Activated CD4-positive, alpha-beta T cell treated with anti-CD3 and anti-CD28 coated beads, Interleukin-2, amount 50 U/mL, for 4 hours (primary cell): ENCODE results near the gene ZNF550.
A peak's percentile ranks its signal among the peaks of the same experiment; 100 is the strongest.
"Not testable (repeated sequence)": the region's sequence is repeated elsewhere in the genome, so short reads cannot be mapped to it uniquely, and the experiment has no call there.

Experiments used
- DNase-seq, 2 experiments: peaks; one replicate each; pipeline ENCODE4 v3.0.0-alpha.2; 2020

ZNF550 gene

DNA sequence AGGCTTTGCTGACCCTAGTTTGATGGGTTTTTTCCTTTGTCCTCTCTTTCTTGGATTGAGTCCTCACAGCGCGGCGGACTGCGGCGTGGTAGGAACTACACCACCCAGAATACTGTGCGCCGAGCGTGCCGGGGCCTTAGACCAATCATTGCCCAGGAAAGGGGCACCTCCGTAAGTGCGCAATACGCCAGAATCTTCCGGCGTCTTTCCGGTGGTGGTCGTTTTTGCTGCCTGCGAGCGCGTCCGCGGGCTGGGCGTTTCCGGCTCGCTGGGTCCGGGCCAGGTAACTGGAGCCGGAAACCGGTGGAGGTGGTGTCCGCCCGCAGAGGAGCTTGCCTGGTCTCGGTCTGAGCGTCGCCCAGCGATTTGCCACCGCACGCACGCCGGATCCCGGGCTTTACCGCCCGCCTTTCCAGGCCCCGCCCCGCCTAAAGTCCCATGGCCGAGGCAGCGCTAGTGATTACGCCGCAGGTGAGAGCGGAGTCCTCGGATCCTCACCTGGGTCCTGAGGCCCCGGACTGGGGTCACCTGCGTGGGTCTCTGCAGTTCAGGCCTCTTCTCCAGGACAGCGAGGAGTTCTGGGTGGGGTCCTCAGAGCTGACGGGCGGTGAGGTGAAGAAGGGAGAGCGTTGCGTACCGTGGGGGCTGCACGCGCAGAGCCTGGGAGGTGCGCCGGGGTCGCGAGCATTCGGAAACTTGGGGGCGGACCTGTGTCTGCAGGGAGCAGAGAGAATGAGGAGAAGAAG, 32.4 kb downstream of the ZNF550 start, which contains the start of gene ZNF549:
TSS of gene ZNF549 (plus strand) at position 221 of the 746 bp plus-strand sequence. CDS start at position 439, 218 bp downstream.
- DNase-seq = peak; percentile 82

DNA sequence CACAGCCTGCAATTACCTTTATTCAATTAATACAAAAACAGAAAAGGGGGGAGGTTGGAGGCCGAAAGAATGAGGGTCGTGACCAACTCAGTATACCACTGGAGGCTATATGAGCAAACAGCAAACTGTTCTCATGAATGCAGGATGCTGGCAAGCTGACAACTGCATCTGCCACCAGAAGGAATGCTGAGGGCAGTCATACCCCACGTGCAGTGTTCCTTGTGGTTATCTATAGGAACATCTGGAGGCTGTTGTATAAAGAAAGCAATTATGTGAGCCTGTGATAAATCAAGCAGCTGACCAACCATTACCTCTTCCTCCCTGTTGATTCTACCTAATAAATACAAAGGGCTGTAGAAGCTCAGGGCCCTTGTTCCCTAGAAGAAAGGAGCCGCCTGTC, 41.6 kb downstream of the ZNF550 start:
- DNase-seq = not testable (repeated sequence)

DNA sequence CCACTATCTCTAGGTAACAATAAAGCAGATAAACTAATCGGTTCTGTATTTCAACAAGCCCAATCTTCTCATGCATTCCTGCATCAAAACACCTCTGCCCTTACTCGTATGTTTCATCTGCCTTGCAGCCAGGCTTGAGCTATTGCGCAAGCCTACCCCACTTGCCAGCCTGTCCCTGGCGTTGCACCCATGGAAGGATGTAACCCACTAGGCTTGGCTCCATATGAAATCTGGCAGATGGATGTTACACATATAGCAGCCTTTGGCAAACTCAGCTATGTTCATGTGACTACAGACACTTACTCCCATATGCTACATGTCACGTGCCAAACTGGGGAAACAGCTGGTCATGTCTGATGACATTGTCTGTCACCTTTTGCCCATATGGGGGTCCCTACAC, 44.4 kb downstream of the ZNF550 start:
- DNase-seq = no peak

DNA sequence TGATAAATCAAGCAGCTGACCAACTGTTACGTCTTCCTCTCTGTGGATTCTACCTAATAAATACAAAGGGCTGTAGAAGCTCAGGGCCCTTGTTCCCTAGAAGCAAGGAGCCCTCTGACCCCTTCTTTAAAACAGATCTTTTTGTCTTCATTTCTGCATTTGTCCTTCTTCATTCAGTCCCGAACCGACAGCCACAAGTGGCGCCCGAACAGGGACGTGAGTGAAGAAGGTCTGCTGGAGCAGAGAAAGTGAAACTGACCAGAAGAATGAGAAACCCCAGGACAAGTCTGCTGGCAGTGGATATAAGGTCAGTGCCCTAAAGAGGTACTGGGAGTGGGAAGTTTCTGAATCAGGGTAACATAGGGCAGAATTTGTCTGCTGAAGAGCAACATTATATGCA, 46.8 kb downstream of the ZNF550 start:
- DNase-seq = no peak

DNA sequence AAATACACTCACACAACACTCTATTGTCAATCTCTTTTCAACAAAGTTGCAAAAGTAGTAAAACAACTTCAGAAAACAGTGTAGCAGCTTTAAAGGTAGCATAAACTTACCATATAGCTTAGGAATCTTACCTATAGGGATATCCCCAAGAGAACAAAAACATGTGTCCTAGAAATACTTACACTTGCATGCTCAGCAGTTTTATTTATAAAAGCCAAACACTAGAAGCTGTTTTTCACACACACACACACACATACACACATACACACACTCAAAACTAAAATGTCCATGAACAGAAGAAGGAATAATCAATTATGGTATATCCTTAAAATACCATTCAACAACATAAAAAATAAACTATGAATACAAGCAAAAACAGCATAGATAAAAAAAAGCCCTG, 48.2 kb downstream of the ZNF550 start:
- DNase-seq = no peak

DNA sequence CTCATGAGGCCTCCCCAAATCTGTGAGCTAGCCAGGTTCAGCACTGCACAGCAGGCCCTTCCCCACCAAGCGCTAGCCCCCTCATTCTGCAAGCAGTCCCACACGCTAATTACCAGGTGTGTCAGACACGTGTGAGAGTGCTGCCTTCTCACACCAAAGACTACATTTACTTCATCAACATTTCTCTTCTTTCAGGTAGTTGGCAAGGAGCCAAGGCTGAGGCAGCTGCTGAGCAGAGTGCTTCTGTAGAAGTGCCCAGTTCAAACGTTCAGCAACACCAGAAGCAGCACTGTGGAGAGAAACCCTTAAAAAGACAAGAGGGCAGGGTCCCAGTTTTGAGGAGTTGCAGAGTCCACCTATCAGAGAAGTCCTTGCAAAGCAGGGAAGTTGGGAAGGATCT, 53.5 kb downstream of the ZNF550 start:
- DNase-seq = no peak

DNA sequence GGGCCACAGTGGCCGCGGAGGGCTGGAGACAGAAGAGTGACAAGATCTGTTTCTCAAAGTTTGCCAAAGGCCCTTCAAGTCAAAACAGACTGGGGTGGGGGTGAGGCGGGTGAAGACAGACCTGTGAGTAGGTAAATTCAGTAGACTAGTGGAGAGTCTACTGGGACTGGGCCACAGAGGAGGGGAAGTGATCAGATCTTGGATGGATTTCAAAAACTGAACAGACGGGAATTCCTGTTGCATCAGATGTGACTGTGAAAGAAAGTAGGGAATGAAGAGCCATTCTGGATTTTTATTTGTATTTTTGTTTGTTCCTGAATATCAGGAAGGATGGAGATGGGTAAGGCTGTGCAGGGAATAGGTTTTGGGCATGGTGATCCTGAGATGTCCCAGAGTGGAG, 59.3 kb downstream of the ZNF550 start:
- not testable (repeated sequence) for DNase-seq

DNA sequence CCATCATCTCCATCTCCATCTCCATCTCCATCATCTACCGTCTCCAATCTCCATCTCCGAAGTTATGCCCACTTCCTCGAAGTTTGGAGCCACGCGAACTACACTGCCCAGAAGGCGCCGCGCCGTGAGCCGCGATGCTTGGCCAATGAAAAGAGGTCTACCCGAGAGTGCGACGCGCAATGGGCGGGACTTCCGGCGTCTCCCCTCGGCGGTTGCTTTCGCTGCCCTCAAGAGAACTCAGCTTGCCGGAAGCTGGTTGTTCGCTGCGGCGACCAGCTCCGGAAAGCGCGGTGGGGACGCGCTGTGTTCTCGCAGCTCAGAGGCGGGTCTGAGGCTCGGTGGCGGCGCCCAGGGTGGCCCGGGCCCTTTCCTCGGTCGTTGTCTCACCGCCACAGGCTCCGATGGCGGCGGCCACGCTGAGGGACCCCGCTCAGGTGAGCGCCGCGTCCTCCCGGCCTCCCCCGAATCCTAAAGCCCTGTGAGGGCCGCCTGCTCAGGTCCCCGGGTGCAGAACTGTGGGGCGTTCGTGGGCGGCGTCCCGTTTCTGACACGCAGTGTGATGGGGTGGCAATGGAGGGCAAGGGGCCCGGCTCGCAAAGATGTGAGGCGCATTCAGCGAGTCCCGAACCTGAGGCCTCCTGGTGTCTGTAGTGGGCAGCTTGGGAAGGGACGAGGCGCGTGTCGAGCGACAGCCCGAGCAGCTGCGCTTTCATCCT, 59.8 kb downstream of the ZNF550 start, which contains the start of gene ZNF773:
TSS of gene ZNF773 (plus strand) at position 259 of the 716 bp plus-strand sequence. CDS start at position 402, 143 bp downstream.
- peak; percentile 95 to 96 for DNase-seq

DNA sequence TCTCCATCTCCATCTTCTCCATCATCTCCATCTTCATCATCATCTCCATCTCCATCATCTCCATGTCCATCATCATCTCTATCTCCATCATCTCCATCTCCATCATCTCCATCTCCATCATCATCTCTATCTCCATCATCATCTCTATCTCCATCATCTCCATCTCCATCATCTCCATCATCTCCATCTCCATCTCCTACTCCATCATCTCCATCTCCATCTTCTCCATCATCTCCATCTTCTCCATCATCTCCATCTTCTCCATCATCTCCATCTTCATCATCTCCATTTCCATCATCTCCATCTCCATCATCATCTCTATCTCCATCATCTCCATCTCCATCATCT, 60.4 kb downstream of the ZNF550 start:
- not testable (repeated sequence) for DNase-seq

DNA sequence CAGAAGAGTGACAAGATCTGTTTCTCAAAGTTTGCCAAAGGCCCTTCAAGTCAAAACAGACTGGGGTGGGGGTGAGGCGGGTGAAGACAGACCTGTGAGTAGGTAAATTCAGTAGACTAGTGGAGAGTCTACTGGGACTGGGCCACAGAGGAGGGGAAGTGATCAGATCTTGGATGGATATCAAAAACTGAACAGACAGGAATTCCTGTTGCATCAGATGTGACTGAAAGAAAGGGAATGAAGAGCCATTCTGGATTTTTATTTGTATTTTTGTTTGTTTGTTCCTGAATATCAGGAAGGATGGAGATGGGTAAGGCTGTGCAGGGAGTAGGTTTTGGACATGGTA, 71.4 kb downstream of the ZNF550 start:
- DNase-seq = not testable (repeated sequence)

DNA sequence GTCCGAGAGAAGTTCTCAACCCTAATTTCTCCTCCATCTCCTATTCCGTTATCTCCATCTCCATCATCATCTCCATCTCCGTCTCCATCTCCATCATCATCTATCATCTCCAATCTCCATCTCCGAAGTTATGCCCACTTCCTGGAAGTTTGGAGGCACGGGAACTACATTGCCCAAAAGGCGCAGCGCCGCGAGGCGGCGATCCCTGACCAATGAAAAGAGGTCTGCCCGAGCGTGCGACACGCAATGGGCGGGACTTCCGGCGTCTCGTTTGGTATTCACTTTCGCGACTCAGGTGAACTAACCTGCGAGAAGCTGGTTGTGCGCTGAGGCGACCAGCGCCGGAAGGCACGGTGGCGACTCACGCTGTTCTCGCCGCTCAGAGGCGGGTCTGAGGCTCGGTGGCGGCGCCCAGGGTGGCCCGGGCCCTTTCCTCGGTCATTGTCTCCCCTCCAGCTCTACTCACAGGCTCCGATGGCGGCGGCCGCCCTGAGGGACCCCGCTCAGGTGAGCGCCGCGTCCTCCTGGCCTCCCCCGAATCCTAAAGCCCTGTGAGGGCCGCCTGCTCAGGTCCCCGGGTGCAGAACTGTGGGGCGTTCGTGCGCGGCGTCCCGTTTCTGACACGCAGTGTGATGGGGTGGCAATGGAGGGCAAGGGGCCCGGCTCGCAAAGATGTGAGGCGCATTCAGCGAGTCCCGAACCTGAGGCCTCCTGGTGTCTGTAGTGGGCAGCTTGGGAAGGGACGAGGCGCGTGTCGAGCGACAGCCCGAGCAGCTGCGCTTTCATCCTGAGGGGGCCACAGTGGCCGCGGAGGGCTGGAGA, 72.0 kb downstream of the ZNF550 start, which contains the start of gene ZNF419:
TSS of gene ZNF419 (plus strand) at position 274 of the 822 bp plus-strand sequence. CDS start at position 475, 201 bp downstream.
- peak; percentile 95 for DNase-seq
